H9 (cell line): ENCODE results near the gene NPAS2. TPM values are rescaled to one million over a fixed set of nuclear protein-coding genes. Genes with fewer than 3 reads are reported as not detected.

Source experiments
- DNase-seq: peaks from one replicate; pipeline ENCODE4 v3.0.0-alpha.2; 2017
- H2AFZ ChIP-seq: one replicate; pipeline ENCODE4 v1.6.1; 2013; ENCODE audit warnings: mild to moderate bottlenecking, low read length, control low read depth, moderate library complexity
- H2AK5ac ChIP-seq: 2 replicates; pipeline ENCODE4 v1.6.1; 2013; ENCODE audit warnings: low read length, control low read depth, mixed read lengths; ENCODE audit not compliant: insufficient read length
- H2BK120ac ChIP-seq: one replicate; pipeline ENCODE4 v1.6.1; 2013; ENCODE audit warnings: low read depth, mild to moderate bottlenecking, low read length, control low read depth, inconsistent platforms; ENCODE audit not compliant: poor library complexity, severe bottlenecking
- H2BK12ac ChIP-seq: 2 replicates; pipeline ENCODE4 v1.6.1; 2013; ENCODE audit warnings: low read length, control low read depth, mixed read lengths, low read depth; ENCODE audit not compliant: insufficient read length
- H2BK15ac ChIP-seq: 2 replicates; pipeline ENCODE4 v1.6.1; 2013; ENCODE audit warnings: low read depth, low read length, control low read depth
- H2BK20ac ChIP-seq: one replicate; pipeline ENCODE4 v1.6.1; 2013; ENCODE audit warnings: low read depth, mild to moderate bottlenecking, low read length, control low read depth, inconsistent platforms; ENCODE audit not compliant: poor library complexity, severe bottlenecking
- H2BK5ac ChIP-seq: 2 replicates; pipeline ENCODE4 v1.6.1; 2013; ENCODE audit warnings: low read length, control low read depth, mixed read lengths; ENCODE audit not compliant: insufficient read length
- H3K14ac ChIP-seq: 2 replicates; pipeline ENCODE4 v1.6.1; 2013; ENCODE audit warnings: low read length, control low read depth; ENCODE audit not compliant: insufficient read depth
- H3K18ac ChIP-seq: 2 replicates; pipeline ENCODE4 v1.6.1; 2013; ENCODE audit warnings: low read depth, mild to moderate bottlenecking, mixed read lengths, low read length, control low read depth; ENCODE audit not compliant: insufficient read length
- H3K23ac ChIP-seq: 2 replicates; pipeline ENCODE4 v1.6.1; 2013; ENCODE audit warnings: low read length, control low read depth, mixed read lengths, low read depth; ENCODE audit not compliant: insufficient read length
- H3K23me2 ChIP-seq: 2 replicates; pipeline ENCODE4 v1.6.1; 2013; ENCODE audit warnings: low read depth, mild to moderate bottlenecking, mixed read lengths, low read length, control low read depth; ENCODE audit not compliant: insufficient read length, poor library complexity, severe bottlenecking
- H3K27ac ChIP-seq: 2 replicates; pipeline ENCODE4 v1.5.1; 2013; ENCODE audit warnings: low read length, control low read depth, mixed read lengths, low read depth; ENCODE audit not compliant: insufficient read length
- H3K27me3 ChIP-seq: 2 replicates; pipeline ENCODE4 v1.6.1; 2013; ENCODE audit warnings: low read length, control low read depth, inconsistent platforms; ENCODE audit not compliant: insufficient read depth
- H3K4ac ChIP-seq: 2 replicates; pipeline ENCODE4 v1.6.1; 2013; ENCODE audit warnings: low read depth, mild to moderate bottlenecking, control low read depth, inconsistent platforms, low read length, moderate library complexity
- H3K4me1 ChIP-seq: 2 replicates; pipeline ENCODE4 v1.6.1; 2013; ENCODE audit warnings: low read length, control low read depth, inconsistent platforms; ENCODE audit not compliant: insufficient read depth
- H3K4me2 ChIP-seq: 2 replicates; pipeline ENCODE4 v1.6.1; 2013; ENCODE audit warnings: low read length, control low read depth, mixed read lengths; ENCODE audit not compliant: insufficient read length, insufficient read depth
- H3K56ac ChIP-seq: 2 replicates; pipeline ENCODE4 v1.6.1; 2013; ENCODE audit warnings: low read depth, mild to moderate bottlenecking, mixed read lengths, low read length, control low read depth; ENCODE audit not compliant: insufficient read length
- H3K79me1 ChIP-seq: 2 replicates; pipeline ENCODE4 v1.6.1; 2013; ENCODE audit warnings: low read depth, mild to moderate bottlenecking, moderate library complexity, low read length, control low read depth, inconsistent platforms; ENCODE audit not compliant: insufficient read depth, poor library complexity, severe bottlenecking
- H3K79me2 ChIP-seq: 2 replicates; pipeline ENCODE4 v1.6.1; 2013; ENCODE audit warnings: low read length, control low read depth, inconsistent platforms; ENCODE audit not compliant: insufficient read depth
- H3K9ac ChIP-seq: 2 replicates; pipeline ENCODE4 v1.6.1; 2013; ENCODE audit warnings: low read length, control low read depth, mixed read lengths; ENCODE audit not compliant: insufficient read length; ENCODE audit errors: extremely low read depth
- H3K9me3 ChIP-seq: one replicate; pipeline ENCODE4 v1.6.1; 2013; ENCODE audit warnings: low read depth, low read length, inconsistent platforms; ENCODE audit not compliant: control insufficient read depth
- H3T11ph ChIP-seq: one replicate; pipeline ENCODE4 v1.6.1; 2013; ENCODE audit warnings: mild to moderate bottlenecking, low read length, control low read depth, inconsistent platforms
- H4K20me1 ChIP-seq: one replicate; pipeline ENCODE4 v1.6.1; 2013; ENCODE audit not compliant: control insufficient read depth, insufficient read length, insufficient read depth
- H4K5ac ChIP-seq: 2 replicates; pipeline ENCODE4 v1.6.1; 2013; ENCODE audit warnings: low read depth, mild to moderate bottlenecking, mixed read lengths, low read length, control low read depth; ENCODE audit not compliant: insufficient read length
- H4K8ac ChIP-seq: replicated peaks from 2 replicates; pipeline ENCODE4 v1.6.1; 2013; ENCODE audit warnings: low read length, control low read depth, mixed read lengths, low read depth; ENCODE audit not compliant: insufficient read length
- H4K91ac ChIP-seq: 2 replicates; pipeline ENCODE4 v1.6.1; 2013; ENCODE audit warnings: low read depth, mild to moderate bottlenecking, moderate library complexity, mixed read lengths, low read length, control low read depth; ENCODE audit not compliant: insufficient read length
- H3K27ac Mint-ChIP-seq, 3 experiments: 2 replicates in 2 of 3; 3 replicates in 1 of 3; pipeline ENCODE4 v1.8.0; 2020 to 2021; ENCODE audit warnings: mixed read lengths in 3 of 3, mild to moderate bottlenecking in 1 of 3, moderate library complexity in 1 of 3
- H3K27me3 Mint-ChIP-seq: 2 replicates; pipeline ENCODE4 v1.8.0; 2021; ENCODE audit warnings: low read depth, mild to moderate bottlenecking, moderate library complexity, mixed read lengths
- H3K36me3 Mint-ChIP-seq, 3 experiments: 2 replicates in 2 of 3; 3 replicates in 1 of 3; pipeline ENCODE4 v1.8.0; 2020 to 2021; ENCODE audit warnings: low read depth in 3 of 3, mixed read lengths in 3 of 3; ENCODE audit not compliant: insufficient read depth in 1 of 3
- H3K4me1 Mint-ChIP-seq, 2 experiments: 2 replicates each; pipeline ENCODE4 v1.8.0; 2020; ENCODE audit warnings: mixed read lengths in 2 of 2
- H3K4me3 Mint-ChIP-seq, 2 experiments: 2 replicates in 1 of 2; 3 replicates in 1 of 2; pipeline ENCODE4 v1.8.0; 2020 to 2021; ENCODE audit warnings: mild to moderate bottlenecking in 2 of 2, mixed read lengths in 2 of 2, moderate library complexity in 1 of 2
- H3K9me3 Mint-ChIP-seq, 2 experiments: 2 replicates in 1 of 2; 3 replicates in 1 of 2; pipeline ENCODE4 v1.8.0; 2020; ENCODE audit warnings: mild to moderate bottlenecking in 2 of 2, mixed read lengths in 2 of 2, moderate library complexity in 1 of 2
- CTCF ChIP-seq: fragments of 200-600 bp; sonication (generic); conservative IDR thresholded peaks from 3 replicates; pipeline ENCODE4 v1.8.0; 2021; ENCODE audit warnings: antibody characterized with exemption, mild to moderate bottlenecking
- WGBS: extraction: QIAGEN DNeasy Blood & Tissue Kit; methylation state at CpG from one replicate; pipeline ENCODE4 v1.1.7; 2013; ENCODE audit warnings: missing lambda C conversion rate, low lambda C conversion rate, mixed read lengths; ENCODE audit not compliant: insufficient read length; ENCODE audit errors: extremely low coverage; 5-methylcytosine and 5-hydroxymethylcytosine counted together
- total RNA-seq: library from RNA; stranded (reverse); gene quantifications from 2 replicates; pipeline ENCODE4 v1.2.1, GENCODE V29; 2021

The NPAS2 gene
- total RNA-seq, 1 experiment from 2014 or later = 1.3 TPM

DNA sequence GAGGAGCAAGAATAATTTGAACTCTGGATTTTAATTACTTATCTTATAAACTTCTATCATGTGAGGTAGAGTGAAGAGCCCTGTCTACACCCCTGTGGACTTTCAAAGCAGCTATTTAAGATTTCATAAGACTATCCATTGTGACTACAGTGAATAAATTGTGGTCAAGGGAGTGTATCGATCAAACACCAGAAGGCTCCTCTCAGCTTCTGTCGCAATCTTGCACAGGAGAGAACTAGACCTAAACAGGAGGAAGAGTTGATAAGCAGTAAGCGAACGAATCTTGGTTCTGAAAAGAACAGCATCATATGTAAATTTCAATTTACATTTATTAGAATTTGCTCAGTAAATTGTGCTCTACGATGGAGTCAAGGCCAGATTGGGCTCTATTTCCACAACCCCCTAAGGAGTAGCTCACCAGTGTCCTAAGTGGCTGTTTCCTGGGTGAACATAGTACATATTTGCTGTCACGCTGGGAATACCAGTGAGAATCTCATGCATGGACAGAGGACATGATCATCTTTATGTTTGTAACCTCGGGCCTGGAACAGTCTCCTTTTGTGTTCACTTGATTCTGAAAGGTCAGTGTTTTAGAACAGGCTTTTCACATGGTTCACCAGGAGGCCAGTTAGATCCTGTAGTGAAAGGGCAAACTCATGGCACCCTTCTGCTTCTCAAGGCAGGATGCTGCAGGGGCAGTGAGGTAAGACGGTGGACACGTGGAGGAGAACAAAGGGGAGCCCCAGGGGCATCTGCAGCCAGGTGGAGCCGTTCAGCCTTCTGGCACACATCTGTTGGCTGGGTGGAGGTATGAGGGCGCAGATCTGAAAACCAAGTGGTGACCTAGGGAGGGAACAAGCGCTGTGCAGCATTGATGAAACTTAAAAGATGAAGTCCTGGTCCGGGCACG is 33.3 kb downstream of the NPAS2 start:
- H3K27me3 Mint-ChIP-seq = no peaks in the 10 kb centered on the region; the same call in 1 of the 2 replicates
- Histone ChIP-seq H2AFZ (no peak overlapping the region), H3K9me3 (no peaks in the 10 kb centered on the region), H4K20me1 (no peaks in the 10 kb centered on the region), H3K14ac (no peak overlapping the region), H3K4me2 (no peak overlapping the region), H2AK5ac (no peak overlapping the region), H3T11ph (no peak overlapping the region), H3K18ac (no peak overlapping the region), H4K5ac (no peak overlapping the region), H2BK5ac (no peak overlapping the region), H3K9ac (no peak overlapping the region), H2BK15ac (no peak overlapping the region), H2BK120ac (no peak overlapping the region), H3K23me2 (no peaks in the 10 kb centered on the region), H3K4me1 (no peaks in the 10 kb centered on the region), H4K91ac (no peak overlapping the region), H2BK12ac (peak overlapping the region; percentile 24), H3K4ac (no peak overlapping the region), H3K27me3 (no peaks in the 10 kb centered on the region), H3K79me2 (no peaks in the 10 kb centered on the region), H3K23ac (no peak overlapping the region), H3K79me1 (no peaks in the 10 kb centered on the region), H3K56ac (no peak overlapping the region), H3K27ac (no peak overlapping the region), H2BK20ac (no peak overlapping the region), H4K8ac (no peak overlapping the region)
- TF ChIP-seq CTCF = no peak; the same call in 2 of the 3 replicates
- no peak overlapping the region for H3K4me3 Mint-ChIP-seq
- DNase-seq = peak; percentile 56
- no CpG with 5 or more reads among the region's 14 CpGs for WGBS
- no peaks in the 10 kb centered on the region; a peak in 1 of 5 replicates for H3K9me3 Mint-ChIP-seq
- peaks cover 11 to 12% of the 10 kb centered on the region in 2 experiments for H3K4me1 Mint-ChIP-seq
- no peaks in the 10 kb centered on the region for H3K36me3 Mint-ChIP-seq
- peak overlapping the region in 1 of 3 experiments; percentile 55; a peak in 1 of 7 replicates for H3K27ac Mint-ChIP-seq
